HG03571 (cell line): Measurements from ENCODE around the gene IKZF4.
"Not testable (repeated sequence)": the region's sequence is repeated elsewhere in the genome, so short reads cannot be mapped to it uniquely, and the experiment has no call there.

Experiments
- ATAC-seq: cut with Tn5 transposase; IDR thresholded peaks from one replicate; pipeline ENCODE4 v1.9.1; 2021; ENCODE audit not compliant: unreplicated experiment

Gene IKZF4

DNA sequence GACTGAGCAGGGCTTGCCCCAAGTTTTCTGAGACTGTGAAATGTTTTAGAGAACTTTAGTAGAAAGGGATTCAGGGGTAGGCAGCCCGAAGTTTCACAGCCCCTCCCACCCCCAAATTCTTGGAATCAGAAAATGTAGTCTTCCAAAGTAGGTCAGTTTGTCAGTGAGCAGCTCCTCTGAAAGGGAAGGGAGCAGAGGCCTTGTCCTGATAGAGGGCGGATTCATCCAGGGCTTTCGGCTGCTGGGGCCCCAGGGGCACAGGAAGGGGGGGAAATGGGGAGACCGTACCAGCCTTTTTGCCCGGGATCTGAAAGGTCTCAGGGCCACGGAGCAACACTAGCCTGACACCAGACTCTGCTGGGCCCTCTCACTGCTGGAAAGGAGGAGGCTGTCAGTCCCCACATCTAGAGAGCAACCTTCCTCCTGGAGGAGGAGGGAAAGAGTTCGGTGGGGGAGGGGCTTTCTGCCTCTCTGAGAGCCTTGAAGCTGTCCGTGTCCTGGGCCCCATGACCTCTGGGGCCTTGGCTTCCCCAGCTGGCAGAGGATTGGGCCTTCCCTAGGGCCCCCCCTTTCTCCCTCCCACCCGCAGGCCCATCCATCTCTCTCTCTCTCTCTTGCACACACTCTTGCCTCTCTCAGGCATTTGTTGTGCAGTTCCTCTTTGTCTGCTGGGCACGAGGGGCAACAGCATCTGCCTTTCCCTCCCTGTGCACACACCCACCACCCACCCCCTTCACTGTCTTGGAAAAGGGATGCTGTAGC is at the start of gene IKZF4:
Gene IKZF4 (plus strand): TSS at position 621 of the 762 bp plus-strand sequence. CDS start 451 bp downstream, outside the sequence.
- no peak for ATAC-seq

- no peak for ATAC-seq
These were observed 48.8 kb upstream of the IKZF4 start for GRCh38 chr12:55972042-55972441.

GRCh38 chr12:55972456-55972855 is 48.4 kb upstream of the IKZF4 start:
- ATAC-seq = no peak

- no peak for ATAC-seq
These were observed 47.8 kb upstream of the IKZF4 start for GRCh38 chr12:55972911-55973598.

DNA sequence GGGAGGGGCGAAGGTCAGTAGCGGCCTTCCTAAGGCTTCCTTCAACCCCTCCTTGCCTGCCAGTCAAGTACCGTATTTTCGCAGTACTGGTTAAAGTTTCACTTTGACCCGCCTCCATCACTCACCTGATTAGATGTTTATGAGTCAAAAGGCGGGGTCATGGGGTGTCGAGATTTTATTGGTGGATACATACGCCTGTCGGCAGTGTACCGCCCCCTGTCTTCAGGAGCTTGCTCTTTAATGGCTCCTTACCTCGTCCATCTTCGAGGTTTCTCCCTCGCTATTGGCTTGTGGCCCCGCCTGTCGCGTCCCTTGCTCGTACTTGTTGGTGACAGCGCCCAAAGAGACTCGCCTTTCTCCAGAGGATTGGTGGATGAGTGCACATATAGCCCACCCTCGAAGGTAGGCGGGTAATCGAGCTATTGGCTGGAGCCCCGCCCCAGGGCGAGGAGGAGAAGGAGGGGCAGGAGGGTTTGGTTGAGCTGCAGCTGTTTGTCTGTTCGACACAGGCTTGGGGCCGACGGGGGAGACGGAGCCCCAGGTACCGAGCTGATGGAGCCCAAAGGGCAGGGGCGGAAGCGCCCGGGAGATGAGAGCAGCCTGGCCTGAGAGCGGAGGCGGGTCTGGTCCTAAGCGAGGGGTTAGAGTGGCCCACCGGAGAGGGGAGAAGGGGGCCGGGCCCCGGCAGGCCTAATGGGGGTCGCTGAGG is 47.1 kb upstream of the IKZF4 start, which contains the start of gene RAB5B:
Gene RAB5B (plus strand): TSS at position 480 of the 709 bp plus-strand sequence. CDS start 12,883 bp downstream, outside the sequence.
- ATAC-seq = peak; percentile 93

DNA sequence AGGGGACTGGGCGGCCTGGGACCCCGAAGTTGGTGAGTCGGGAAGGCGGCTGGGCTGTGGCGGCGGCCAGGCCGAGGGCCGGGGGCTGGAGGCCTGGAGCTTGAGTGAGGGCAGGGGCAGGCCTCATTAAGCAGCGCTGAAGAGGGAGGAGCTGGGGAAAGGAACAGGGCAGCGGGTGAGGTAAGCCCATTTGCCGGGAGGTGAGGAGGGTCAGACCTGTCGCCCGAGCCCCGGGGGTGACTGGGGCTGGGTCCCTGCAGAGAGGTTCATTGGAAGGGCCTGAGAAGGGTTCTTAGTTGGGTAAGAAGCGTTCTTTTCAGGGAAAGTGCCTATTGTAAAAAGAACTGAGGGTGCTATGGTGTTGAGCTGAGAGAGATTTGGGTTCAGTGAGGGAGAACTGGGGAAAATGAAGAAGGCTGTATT is 46.5 kb upstream of the IKZF4 start:
- peak; percentile 3 for ATAC-seq

GRCh38 chr12:55978393-55978792 is 42.5 kb upstream of the IKZF4 start:
- no peak for ATAC-seq

- ATAC-seq = no peak
These were observed 41.8 kb upstream of the IKZF4 start for GRCh38 chr12:55979069-55979468.

GRCh38 chr12:55981882-55982281 is 39.0 kb upstream of the IKZF4 start:
- ATAC-seq = not testable (repeated sequence)

- peak; percentile 90 for ATAC-seq
These were observed 38.4 kb upstream of the IKZF4 start for GRCh38 chr12:55982319-55982936.

DNA sequence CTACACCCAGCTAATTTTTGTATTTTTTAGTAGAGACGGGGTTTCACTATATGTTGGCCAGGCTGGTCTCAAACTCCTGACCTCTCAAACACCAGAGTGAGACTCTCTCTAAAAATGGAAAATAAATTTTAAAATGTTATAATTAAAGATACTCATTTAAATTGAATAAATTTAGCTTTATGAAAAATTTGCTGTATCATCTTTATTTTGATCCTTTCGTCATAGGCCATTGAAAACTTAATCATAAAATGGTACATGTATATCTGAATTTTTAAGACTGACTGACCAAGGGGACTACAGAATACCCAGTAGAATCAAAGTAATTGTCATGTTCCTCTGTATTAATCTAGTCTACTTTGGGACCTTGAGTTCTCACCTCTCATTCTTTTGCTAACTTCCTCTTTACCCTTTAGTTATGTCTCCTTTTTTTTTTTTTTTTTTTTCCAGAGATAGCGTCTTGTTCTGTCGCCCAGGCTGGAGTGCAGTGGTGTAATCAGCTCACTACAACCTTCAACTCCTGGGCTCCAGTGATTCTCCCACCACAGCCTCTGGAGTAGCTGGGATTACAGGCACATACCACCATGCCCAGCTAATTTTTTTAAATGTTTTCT is 37.5 kb upstream of the IKZF4 start:
- ATAC-seq = no peak

- no peak for ATAC-seq
These were observed 36.0 kb upstream of the IKZF4 start for GRCh38 chr12:55984861-55985260.

- ATAC-seq = no peak
These were observed 35.5 kb upstream of the IKZF4 start for GRCh38 chr12:55985341-55985740.

GRCh38 chr12:55985976-55986375 is 34.9 kb upstream of the IKZF4 start:
- ATAC-seq = not testable (repeated sequence)

DNA sequence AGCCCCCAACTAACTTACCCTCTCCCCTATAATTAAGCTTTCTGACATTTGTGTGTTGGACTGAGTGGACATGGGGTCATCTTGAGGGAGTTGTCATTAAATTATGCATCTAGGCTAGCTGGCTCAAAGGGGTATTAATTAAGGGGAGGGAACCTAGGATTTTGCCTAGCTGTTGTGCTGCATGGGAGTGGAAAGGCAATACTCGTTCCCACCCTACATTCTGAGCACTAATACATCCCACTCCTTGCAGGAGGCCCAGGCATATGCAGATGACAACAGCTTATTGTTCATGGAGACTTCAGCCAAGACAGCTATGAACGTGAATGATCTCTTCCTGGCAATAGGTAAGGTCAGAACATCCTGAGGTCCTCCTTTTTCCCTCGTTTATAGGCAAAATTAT is 29.7 kb upstream of the IKZF4 start:
- ATAC-seq = no peak

- ATAC-seq = no peak
These were observed 27.5 kb upstream of the IKZF4 start for GRCh38 chr12:55993230-55993853.

DNA sequence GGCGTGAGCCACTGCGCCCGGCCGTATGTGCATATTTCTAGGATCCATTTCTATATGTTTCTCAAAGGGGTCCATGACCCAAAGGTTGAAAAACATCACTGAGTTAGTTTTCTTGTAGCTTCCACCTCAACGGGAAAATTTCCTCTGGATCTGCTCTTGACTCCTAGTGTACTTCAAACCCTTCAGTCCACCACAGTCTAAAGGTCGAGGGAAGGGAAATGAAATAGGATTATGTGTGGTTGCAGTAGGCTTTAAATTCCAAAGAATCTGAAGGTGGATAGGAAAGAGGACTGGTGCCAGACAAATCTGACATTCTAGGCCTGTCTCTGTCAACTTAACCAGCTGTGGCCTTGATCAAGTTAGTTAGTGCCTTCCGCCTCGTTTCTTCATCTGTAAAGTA is 25.5 kb upstream of the IKZF4 start:
- ATAC-seq = no peak

DNA sequence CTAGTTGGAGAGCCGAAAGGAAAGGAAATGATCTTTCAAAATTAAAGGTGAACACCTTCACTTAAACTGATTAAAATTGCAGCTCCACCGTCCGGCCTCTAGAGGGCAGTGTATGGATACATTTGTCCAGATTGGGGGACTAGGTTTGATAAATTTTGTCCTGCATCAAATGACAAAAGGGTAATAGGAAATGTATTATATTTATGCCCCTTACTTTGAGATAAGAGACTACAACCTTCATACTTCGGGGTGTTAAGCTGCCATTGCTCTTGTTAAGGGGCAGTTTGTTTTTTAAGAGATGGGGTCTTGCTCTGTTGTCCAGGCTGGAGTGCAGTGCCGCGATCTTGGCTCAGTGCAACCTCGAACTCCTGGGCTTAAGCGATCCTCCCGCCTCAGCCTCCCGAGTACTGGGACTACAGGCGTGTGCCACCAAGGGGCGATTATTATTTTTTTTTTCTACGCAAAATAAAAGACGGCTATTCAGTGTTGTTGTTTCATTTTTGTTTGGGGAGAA is 24.6 kb upstream of the IKZF4 start:
- no peak for ATAC-seq

DNA sequence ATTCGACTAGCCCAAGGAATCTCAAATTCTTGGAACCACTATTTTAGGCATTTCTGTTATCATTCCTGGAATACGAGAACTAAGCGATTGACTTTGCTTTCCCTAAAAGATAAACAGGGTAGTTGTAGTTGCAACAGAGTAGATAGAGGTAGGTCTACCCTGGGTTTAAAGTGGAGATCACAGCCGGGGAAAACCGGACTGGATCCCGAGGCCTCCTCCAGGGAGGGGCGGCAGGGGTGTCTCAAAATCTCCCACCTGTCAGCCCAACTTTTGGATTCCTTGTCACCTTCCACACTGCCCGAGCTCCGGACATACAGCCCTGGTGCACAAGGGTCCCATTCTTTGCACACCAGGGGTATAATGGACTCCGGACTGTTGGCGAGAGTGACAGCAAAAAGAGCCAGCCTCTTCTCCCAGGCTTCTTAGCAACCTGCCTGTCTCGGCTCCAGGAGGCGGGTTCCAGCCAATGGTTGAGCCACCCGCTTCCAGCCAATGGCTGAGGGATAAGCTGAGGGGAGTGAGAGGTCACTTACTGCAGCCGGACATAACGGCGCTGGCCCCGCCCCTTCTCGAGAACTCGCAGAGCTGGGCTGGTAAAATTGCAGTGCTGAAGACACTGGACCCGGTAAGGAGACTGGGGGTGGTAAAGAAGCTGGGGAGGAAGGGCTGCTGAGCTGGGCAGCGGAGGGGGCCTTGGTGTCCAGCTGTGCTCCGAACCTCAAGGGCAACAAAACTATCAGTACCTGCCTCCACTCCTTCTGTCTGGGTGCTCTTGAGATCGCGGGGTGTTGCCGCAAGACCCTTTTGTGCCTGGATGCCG is 23.9 kb upstream of the IKZF4 start, which contains the start of gene SUOX:
Gene SUOX (plus strand): TSS at position 562 of the 820 bp plus-strand sequence. CDS start 4,946 bp downstream, outside the sequence.
- ATAC-seq = peak; percentile 93
